GM18499 (cell line): Measurements from ENCODE around the gene LRRC47.
"Not testable (repeated sequence)": the region's sequence is repeated elsewhere in the genome, so short reads cannot be mapped to it uniquely, and the experiment has no call there.

ENCODE experiments used
- ATAC-seq: cut with Tn5 transposase; IDR thresholded peaks from one replicate; pipeline ENCODE4 v1.9.1; 2021; ENCODE audit warnings: moderate number of reproducible peaks; ENCODE audit not compliant: insufficient read depth, unreplicated experiment

The LRRC47 gene

DNA sequence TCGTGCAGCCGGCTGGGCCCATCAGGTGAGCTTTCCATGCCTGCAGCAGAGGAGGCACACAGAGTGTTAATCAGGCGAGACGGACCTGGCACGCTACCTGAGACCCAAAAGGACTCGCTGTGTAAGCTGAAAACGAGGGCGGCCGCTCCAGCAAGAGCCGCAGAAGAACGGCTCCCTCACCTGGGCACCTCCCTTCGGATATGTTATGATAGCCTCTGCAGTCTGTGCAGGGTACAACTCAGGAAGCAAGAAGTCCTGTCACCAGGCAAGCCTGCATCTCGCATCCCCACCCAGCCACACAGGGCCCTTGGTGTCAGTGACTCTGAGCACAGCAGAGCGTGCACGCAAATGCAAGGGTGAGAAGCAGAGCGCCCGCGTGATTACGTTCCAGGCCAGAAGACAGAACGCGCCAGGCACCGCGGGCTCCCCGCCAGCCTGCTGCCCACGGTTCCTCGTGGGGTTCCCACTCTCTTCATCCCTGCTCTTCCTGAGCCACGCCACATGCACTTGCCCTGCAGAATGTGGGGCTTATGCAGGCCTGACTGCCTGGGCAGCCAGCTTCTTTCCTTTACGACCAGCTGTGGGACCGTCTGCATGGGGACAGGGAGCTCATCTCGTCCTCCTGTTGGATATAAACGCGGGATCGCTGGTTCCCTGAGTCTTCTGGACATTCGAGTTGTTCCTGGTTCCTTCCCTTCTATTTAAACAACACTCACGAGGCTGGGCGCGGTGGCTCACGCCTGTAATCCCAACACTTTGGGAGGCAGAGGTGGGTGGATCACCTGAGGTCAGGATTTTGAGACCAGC is 20.2 kb upstream of the LRRC47 start:
- no peak for ATAC-seq

DNA sequence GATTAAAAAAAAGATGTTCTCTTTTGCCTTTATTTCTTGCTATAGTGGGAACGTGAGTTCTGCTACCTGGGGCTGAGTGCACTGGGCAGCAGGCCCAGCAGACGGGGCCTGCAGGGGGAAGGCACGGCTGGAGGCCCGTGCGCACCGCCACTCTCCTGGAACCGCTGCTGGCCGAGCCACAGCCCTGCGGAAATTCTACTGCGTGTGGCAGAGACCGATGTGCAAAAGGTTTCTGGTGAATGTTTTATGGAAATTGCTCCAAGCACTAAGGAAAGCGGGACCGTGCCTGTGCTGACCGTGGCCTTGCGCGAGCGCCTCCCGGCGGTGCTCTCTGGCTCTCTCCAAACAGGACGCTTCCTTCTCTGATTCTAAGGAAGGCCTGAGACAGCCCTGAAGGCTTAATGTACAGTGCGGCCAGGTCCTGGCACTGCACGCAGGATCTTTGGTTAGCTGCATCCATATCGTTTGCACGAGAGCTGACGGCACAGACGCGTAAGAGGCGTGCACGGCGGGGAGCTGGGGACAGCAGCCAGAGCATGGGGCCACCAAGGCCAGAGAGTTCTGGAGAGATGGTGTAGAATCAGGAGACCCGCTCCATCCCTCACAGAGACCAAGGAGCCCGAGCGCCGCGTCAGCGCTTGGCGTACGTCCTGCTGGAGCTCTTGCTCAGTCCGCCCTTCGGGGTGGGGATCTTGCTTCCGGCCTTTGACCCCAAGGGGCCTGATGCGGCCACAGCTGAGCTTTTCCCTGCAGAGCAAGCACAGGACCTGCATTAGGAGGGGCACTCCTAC is 18.7 kb upstream of the LRRC47 start:
- ATAC-seq: no peak

GRCh38 chr1:3814065-3814464 is 17.8 kb upstream of the LRRC47 start:
- ATAC-seq: no peak

- ATAC-seq: no peak
These were observed 15.3 kb upstream of the LRRC47 start for GRCh38 chr1:3811595-3811911.

GRCh38 chr1:3810149-3810761 is 14.0 kb upstream of the LRRC47 start:
- ATAC-seq: not testable (repeated sequence)

DNA sequence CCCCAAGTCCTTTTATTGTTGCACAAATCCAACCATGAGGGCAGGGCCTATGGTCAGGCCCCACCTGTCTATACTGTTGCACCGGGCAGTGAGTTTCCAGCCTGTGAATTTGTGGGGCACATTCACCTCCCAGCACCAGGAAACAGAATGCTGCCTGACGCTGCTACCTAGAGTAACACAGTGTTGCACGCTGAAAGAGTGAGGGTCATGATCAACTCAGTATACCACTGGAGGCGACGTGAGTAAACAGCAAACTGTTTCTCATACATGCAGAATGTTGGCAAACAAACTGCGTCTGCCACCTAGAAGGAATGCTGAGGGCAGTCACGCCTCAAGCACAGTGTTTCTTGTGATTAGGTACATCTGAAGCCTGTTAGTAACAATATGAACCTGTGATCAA is 13.4 kb upstream of the LRRC47 start:
- no peak for ATAC-seq

DNA sequence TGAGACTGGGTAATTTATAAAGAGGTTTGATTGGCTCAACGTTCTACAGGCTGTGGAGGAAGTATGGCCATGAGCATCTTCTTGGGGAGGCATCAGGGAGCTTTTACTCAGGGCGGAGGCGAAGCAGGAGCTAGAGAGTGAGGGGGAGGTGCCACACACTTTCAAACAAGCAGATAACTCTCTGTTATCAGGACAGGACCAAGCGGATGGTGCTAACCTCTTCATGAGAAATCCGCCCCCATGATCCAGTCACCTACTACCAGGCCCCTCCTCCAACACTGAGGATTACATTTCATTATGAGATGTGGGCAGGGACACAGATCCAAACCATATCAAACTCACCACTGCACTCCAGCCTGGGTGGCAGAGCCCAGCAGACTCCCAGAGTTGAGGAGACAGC is 11.5 kb upstream of the LRRC47 start:
- ATAC-seq: no peak

DNA sequence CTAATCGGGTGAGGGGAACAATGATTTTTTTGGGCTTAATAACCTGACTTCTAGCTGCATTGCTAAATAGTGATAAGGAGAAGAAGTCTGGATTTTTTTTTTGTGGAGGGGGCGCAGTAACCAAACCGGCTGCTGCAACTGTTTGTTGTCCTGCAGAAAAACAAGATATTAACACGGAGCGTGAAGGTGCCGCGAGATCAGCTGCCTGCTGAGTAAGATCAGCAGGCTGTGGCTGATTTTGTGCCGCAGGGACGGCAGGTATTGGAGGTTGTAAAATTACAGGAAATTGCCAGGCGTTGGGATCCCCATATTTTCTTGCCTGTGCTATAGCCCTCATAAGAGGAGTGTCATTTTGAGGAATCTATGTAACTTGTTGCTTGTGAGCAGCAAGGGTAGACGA is 8.7 kb upstream of the LRRC47 start:
- no peak for ATAC-seq

- not testable (repeated sequence) for ATAC-seq
These were observed 8.3 kb upstream of the LRRC47 start for GRCh38 chr1:3804627-3804944.

DNA sequence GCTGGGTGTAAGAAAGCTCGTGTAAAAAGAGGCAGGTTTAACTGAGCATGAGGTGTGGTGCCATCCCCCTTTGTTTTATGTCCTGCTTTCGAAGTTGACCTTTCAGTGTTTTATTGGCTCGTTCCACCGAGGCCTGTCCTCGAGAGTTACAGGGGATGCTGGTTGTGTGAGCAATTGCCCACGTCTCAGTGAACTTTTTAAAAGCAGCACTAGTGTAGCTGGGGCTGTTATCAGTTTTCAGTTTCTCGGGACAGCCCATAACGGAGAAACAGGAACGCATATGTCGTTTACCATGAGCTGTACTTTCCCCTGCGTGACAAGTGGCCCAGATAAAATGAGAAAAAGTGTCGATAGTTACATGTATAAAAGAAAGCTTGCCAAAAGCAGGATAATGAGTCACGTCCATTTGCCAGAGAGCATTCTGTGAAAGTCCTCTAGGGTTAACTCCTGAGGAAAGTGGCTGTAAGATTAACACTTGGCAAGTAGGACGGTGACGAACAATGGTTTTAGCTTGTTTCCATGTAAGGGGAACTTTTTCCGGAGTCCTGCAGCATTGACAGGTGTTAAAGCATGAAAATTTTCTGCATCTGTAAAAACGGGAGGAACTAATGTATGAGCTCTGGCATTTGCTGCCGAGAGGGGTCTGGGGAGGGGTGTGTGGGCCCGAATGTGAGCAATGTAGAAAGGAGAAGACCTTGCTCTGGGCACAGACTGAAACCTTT is 7.8 kb upstream of the LRRC47 start:
- no peak for ATAC-seq

DNA sequence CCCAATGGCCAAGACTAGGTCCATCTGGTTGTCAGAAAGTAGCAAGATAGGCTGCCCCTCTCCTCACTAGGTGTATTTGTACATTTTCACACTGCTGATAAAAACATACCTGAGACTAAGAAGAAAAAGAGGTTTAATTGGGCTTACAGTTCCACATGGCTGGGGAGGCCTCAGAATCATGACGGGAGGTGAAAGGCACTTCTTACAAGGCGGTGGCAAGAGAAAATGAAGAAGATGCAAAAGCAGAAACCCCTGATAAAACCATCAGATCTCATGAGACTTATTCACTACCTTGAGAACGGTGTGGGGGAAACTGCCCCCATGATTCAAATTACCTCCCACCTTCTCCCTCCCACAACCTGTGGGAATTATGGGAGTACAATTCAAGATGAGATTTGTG is 4.5 kb upstream of the LRRC47 start:
- ATAC-seq: not testable (repeated sequence)

GRCh38 chr1:3799976-3800685 is 3.8 kb upstream of the LRRC47 start:
- ATAC-seq: no peak

GRCh38 chr1:3795453-3796214 is 664 bp downstream of the LRRC47 start:
- no peak for ATAC-seq

- no peak for ATAC-seq
These were observed 5.3 kb downstream of the LRRC47 start for GRCh38 chr1:3790952-3791351.

GRCh38 chr1:3790500-3790923 is 5.8 kb downstream of the LRRC47 start:
- ATAC-seq: no peak

GRCh38 chr1:3789421-3790300 is 6.6 kb downstream of the LRRC47 start:
- no peak for ATAC-seq

GRCh38 chr1:3788756-3789420 is 7.4 kb downstream of the LRRC47 start:
- no peak for ATAC-seq
